GM12891 (cell line): Measurements from ENCODE around the gene AFF3.
"Not testable (repeated sequence)": the region's sequence is repeated elsewhere in the genome, so short reads cannot be mapped to it uniquely, and the experiment has no call there.

Source experiments
- PAX5 ChIP-seq: IDR thresholded peaks from 2 replicates; pipeline ENCODE4 v1.6.1; 2011; ENCODE audit warnings: low read length, moderate library complexity, mild to moderate bottlenecking; ENCODE audit not compliant: insufficient read depth, severe bottlenecking
- POLR2A ChIP-seq: IDR thresholded peaks from 2 replicates; pipeline ENCODE4 v1.6.1; 2011; ENCODE audit warnings: low read depth, low read length, control low read depth
- POLR2AphosphoS5 ChIP-seq: IDR thresholded peaks from 2 replicates; pipeline ENCODE4 v1.6.1; 2011; ENCODE audit warnings: low read depth, low read length, control low read depth
- POU2F2 ChIP-seq: IDR thresholded peaks from 2 replicates; pipeline ENCODE4 v1.6.1; 2011; ENCODE audit warnings: low read depth, mild to moderate bottlenecking, control low read depth, low read length, moderate library complexity
- SPI1 ChIP-seq: IDR thresholded peaks from 2 replicates; pipeline ENCODE4 v1.6.1; 2011; ENCODE audit warnings: low read depth, low read length, control low read depth
- TAF1 ChIP-seq: IDR thresholded peaks from 2 replicates; pipeline ENCODE4 v1.6.1; 2011; ENCODE audit warnings: low read depth, low read length, control low read depth

- TF ChIP-seq TAF1, POLR2A, POLR2AphosphoS5, SPI1, PAX5, POU2F2: not testable (repeated sequence)
Measured at GRCh38 chr2:99503662-99504416, 638.6 kb downstream of the AFF3 start.
